Measurements from ENCODE around the gene RNF157. TPM values are rescaled to one million over a fixed set of nuclear protein-coding genes. Genes with fewer than 3 reads are reported as not detected.

Gene RNF157
- total and polyA plus RNA-seq, 2 of the 13 experiments (the other 11 are each of a cell fraction or from before 2014, with no cell fraction given), result 0.44 to 1.5 TPM

GRCh38 chr17:76260220-76260619 lies 19.9 kb upstream of the RNF157 start:
- H3K9ac ChIP-seq (ENCODE audit: insufficient read depth, low read depth, low read length), result peak overlapping the region; percentile 70; the same call in 1 of the 2 replicates
- peaks cover 83% of the 10 kb centered on the region for H3K4me1 ChIP-seq (ENCODE audit: insufficient read depth, low read length)
- no peak for ATAC-seq
- intact Hi-C loops (cut with micrococcal nuclease; ENCODE audit: unreplicated experiment), result no loop called here
- in situ Hi-C loops (cut with HindIII; ENCODE audit: extremely low pct_ligation_motif_present, low pct_unique_long_range_greater_than_20kb), result no loop called here
- H2AFZ ChIP-seq (ENCODE audit: low read length), result no peak overlapping the region
- H3K27me3 ChIP-seq (ENCODE audit: control insufficient read depth in 1 of 2, insufficient read depth in 2 of 2, low read length in 2 of 2), result no peaks in the 10 kb centered on the region
- no peak overlapping the region for H3K27ac ChIP-seq (ENCODE audit: extremely low read length, insufficient read depth, low read length)
- no peaks in the 10 kb centered on the region for H3K9me3 ChIP-seq (ENCODE audit: low read length)
- H4K20me1 ChIP-seq (ENCODE audit: insufficient read depth, low read length), result no peaks in the 10 kb centered on the region
- BruUV-seq (replicated peaks), result no TSS peak
- H3K79me2 ChIP-seq (ENCODE audit: insufficient read depth, low read length), result no peaks in the 10 kb centered on the region
- no peak overlapping the region for H3K4me3 ChIP-seq (replicated peaks in 1 of 3; ENCODE audit: insufficient read depth in 1 of 3, low read depth in 2 of 3, low read length in 3 of 3)
- 81% methylated on average over 7 of the region's 7 CpGs for WGBS (ENCODE audit: low lambda C conversion rate)
- H3K36me3 ChIP-seq (replicated peaks in 1 of 2; ENCODE audit: control insufficient read depth in 1 of 2, insufficient read depth in 2 of 2, low read length in 2 of 2), result no peaks in the 10 kb centered on the region
- TF ChIP-seq ZNF564 (CRISPR knock-in tag; IDR thresholded peaks at IDR 0.05) (no peak), KAT2B (IDR thresholded peaks at IDR 0.05; ENCODE audit: borderline replicate concordance, low read depth, low read length) (no peak), ZNF674 (CRISPR knock-in tag; IDR thresholded peaks at IDR 0.05; ENCODE audit: low read depth) (no peak), ARID5B (CRISPR knock-in tag; IDR thresholded peaks at IDR 0.05) (no peak), ZBTB38 (CRISPR knock-in tag; IDR thresholded peaks at IDR 0.05) (peak; percentile 53; the same call in 1 of the 2 replicates), ZFY (CRISPR knock-in tag; IDR thresholded peaks at IDR 0.05) (0 out of 2 replicates have a peak, but pooled peaks have one; percentile 17), BATF2 (CRISPR knock-in tag; IDR thresholded peaks at IDR 0.05) (no peak), RBFOX2 (IDR thresholded peaks at IDR 0.05; ENCODE audit: low read depth, low read length) (no peak), SALL2 (CRISPR knock-in tag; IDR thresholded peaks at IDR 0.05) (0 out of 2 replicates have a peak, but pooled peaks have one; percentile 45), SPEN (CRISPR knock-in tag; IDR thresholded peaks at IDR 0.05; ENCODE audit: low read depth) (0 out of 2 replicates have a peak, but pooled peaks have one; percentile 31), RBAK (CRISPR knock-in tag; IDR thresholded peaks at IDR 0.05) (no peak)
- H3K4me2 ChIP-seq (ENCODE audit: low read depth, low read length), result no peak overlapping the region; the same call in 1 of the 2 replicates
- CTCF ChIA-PET (ENCODE audit: low intra/inter-chr PET ratio, low total read pairs), result no interaction called here
- no peak for DNase-seq (ENCODE audit: low spot score)
- FAIRE-seq, result no peak
- POLR2A ChIA-PET, result interaction anchor here (2.6 to 3.6 kb wide), 3 partner anchors 8 to 22 kb away, joined by 27 to 40 read pairs (median 32); no protein-coding TSS in a partner anchor
